Thyroid gland (tissue), 4 donors: ENCODE measurements around the gene ZNF418.

Experiments
- CTCF ChIP-seq, 6 experiments: fragments of 200-600 bp in 3 of 6; fragments of 450-650 bp in 3 of 6; sonication (generic) in 3 of 6; IDR thresholded peaks; one replicate each; pipeline ENCODE4 v1.5.1; 2016 to 2019; ENCODE audit warnings: antibody characterized with exemption in 6 of 6, mild to moderate bottlenecking in 2 of 6, inconsistent platforms in 1 of 6, moderate library complexity in 1 of 6
- POLR2A ChIP-seq, 2 donors: fragments of 450-650 bp; IDR thresholded peaks; one replicate each; pipeline ENCODE4 v1.6.1; 2017; ENCODE audit warnings: antibody characterized with exemption in 2 of 2, mild to moderate bottlenecking in 2 of 2, moderate library complexity in 1 of 2

- TF ChIP-seq CTCF (IDR thresholded peaks at IDR 0.05), result no peak
- no peak for TF ChIP-seq POLR2A (IDR thresholded peaks at IDR 0.05)
Observed at GRCh38 chr19:57974434-57974833, 39.2 kb upstream of the ZNF418 start, which contains the start of gene C19orf18.
